GM18873 (cell line): ENCODE measurements around the gene HSPA5.
A peak's percentile ranks its signal among the peaks of the same experiment; 100 is the strongest.
"Not testable (repeated sequence)": the region's sequence is repeated elsewhere in the genome, so short reads cannot be mapped to it uniquely, and the experiment has no call there.

Experiments used
- ATAC-seq: cut with Tn5 transposase; IDR thresholded peaks from one replicate; pipeline ENCODE4 v1.9.1; 2021; ENCODE audit warnings: mild to moderate bottlenecking, moderate library complexity, moderate number of reproducible peaks; ENCODE audit not compliant: unreplicated experiment, low FRiP score

The HSPA5 gene

GRCh38 chr9:125195591-125195990 is 45.6 kb downstream of the HSPA5 start:
- ATAC-seq, result not testable (repeated sequence)

- ATAC-seq, result not testable (repeated sequence)
These were observed 46.7 kb downstream of the HSPA5 start for GRCh38 chr9:125194466-125194865.

GRCh38 chr9:125190361-125190801 is 50.8 kb downstream of the HSPA5 start:
- ATAC-seq, result no peak

- ATAC-seq, result peak; percentile 90
These were observed 51.5 kb downstream of the HSPA5 start, which contains the start of gene PPP6C for GRCh38 chr9:125189361-125190289. Gene PPP6C, minus strand, starts transcription at chr9:125189803. Its CDS starts 85 bp downstream, at chr9:125189718.

- no peak for ATAC-seq
These were observed 52.2 kb downstream of the HSPA5 start for GRCh38 chr9:125189011-125189360.
